HCT116 (cell line): ENCODE results near the gene BDKRB1. TPM values are rescaled to one million over a fixed set of nuclear protein-coding genes. Genes with fewer than 3 reads are reported as not detected.

ENCODE experiments used
- ATAC-seq: fragments of 200-7000 bp; cut with Tn5 transposase; 2 replicates; pipeline ENCODE4 v1.9.1; 2020; ENCODE audit warnings: mild to moderate bottlenecking, moderate library complexity
- BruUV-seq: library from RNA; stranded (reverse); fragments of 400-500 nt; replicated peaks from 2 replicates; lab custom pipeline; 2021; lab: Mats Ljungman, UMichigan
- CTCF ChIA-PET: fragments of 300-600 bp; sonication (Branson Sonifier 250); formaldehyde crosslinking; loops from one replicate; lab custom pipeline; 2021; ENCODE audit warnings: antibody characterized with exemption; lab: Charles Lee
- POLR2A ChIA-PET: fragments of 300-600, 350-600 bp; sonication (Branson Sonifier 250); formaldehyde crosslinking; loops from one replicate; lab custom pipeline; 2021; ENCODE audit warnings: antibody characterized with exemption; lab: Charles Lee
- RAD21 ChIA-PET, 2 experiments: fragments of 300-600 bp; sonication (Branson Sonifier 250); formaldehyde crosslinking; loops; one replicate each; lab custom pipeline; 2023; ENCODE audit warnings: low total read pairs in 2 of 2; ENCODE audit not compliant: uncharacterized antibody in 2 of 2, unreplicated experiment in 2 of 2, low non-redundant PET in 1 of 2; lab: Charles Lee
- DNase-seq: peaks from one replicate; pipeline ENCODE4 v3.0.0-alpha.2; 2010; ENCODE audit warnings: low read depth, low spot score
- H2AFZ ChIP-seq: fragments of 200-600 bp; shearing (Covaris generic), sonication (generic); 2 replicates; pipeline ENCODE4 v1.6.1; 2017; ENCODE audit warnings: low read depth, mixed run types, mixed read lengths, antibody characterized with exemption, low read length; ENCODE audit not compliant: poor library complexity, severe bottlenecking
- H3K27ac ChIP-seq: 2 replicates; pipeline ENCODE4 v1.5.1; 2012; ENCODE audit warnings: low read depth, low read length
- H3K27me3 ChIP-seq: fragments of 200-600 bp; sonication (generic); 2 replicates; pipeline ENCODE4 v1.6.1; 2016; ENCODE audit warnings: mixed run types, low read length, mixed read lengths; ENCODE audit not compliant: insufficient read depth
- H3K36me3 ChIP-seq, 2 experiments: fragments of 200-500 bp in 1 of 2; fragments of 200-600 bp in 1 of 2; sonication (Bioruptor generic) in 1 of 2; sonication (generic) in 1 of 2; 2 replicates each; pipeline versions ENCODE4 v1.5.1 to v1.6.1; 2014 to 2016; ENCODE audit warnings: low read length in 2 of 2, inconsistent platforms in 1 of 2, mixed read lengths in 1 of 2, mixed run types in 1 of 2; ENCODE audit not compliant: insufficient read depth in 2 of 2, control insufficient read depth in 1 of 2
- H3K4me1 ChIP-seq, 2 experiments: fragments of 200-600 bp in 1 of 2; sonication (generic) in 1 of 2; 2 replicates each; pipeline versions ENCODE4 v1.5.1 to v1.6.1; 2012 to 2017; ENCODE audit warnings: low read length in 2 of 2, inconsistent platforms in 1 of 2, mild to moderate bottlenecking in 1 of 2, mixed read lengths in 1 of 2, mixed run types in 1 of 2, moderate library complexity in 1 of 2; ENCODE audit not compliant: insufficient read depth in 2 of 2, control insufficient read depth in 1 of 2
- H3K4me2 ChIP-seq: fragments of 200-600 bp; sonication (generic); 2 replicates; pipeline ENCODE4 v1.6.1; 2017; ENCODE audit warnings: mixed run types, low read length, mixed read lengths
- H3K4me3 ChIP-seq, 2 experiments: fragments of 200-600 bp in 1 of 2; sonication (generic) in 1 of 2; replicated peaks in 1 of 2; 2 replicates each; pipeline ENCODE4 v1.5.1; 2011 to 2016; ENCODE audit warnings: low read length in 2 of 2, control low read depth in 1 of 2, low read depth in 1 of 2, mild to moderate bottlenecking in 1 of 2, mixed read lengths in 1 of 2, mixed run types in 1 of 2
- H3K79me2 ChIP-seq: fragments of 200-600 bp; sonication (generic); 2 replicates; pipeline ENCODE4 v1.6.1; 2017; ENCODE audit warnings: mild to moderate bottlenecking, mixed run types, low read length, moderate library complexity, mixed read lengths; ENCODE audit not compliant: insufficient read depth
- H3K9ac ChIP-seq: fragments of 200-600 bp; sonication (generic); 2 replicates; pipeline ENCODE4 v1.6.1; 2016; ENCODE audit warnings: low read length, mixed read lengths
- H3K9me2 ChIP-seq: fragments of 200-600 bp; sonication (generic), shearing (Covaris generic); 2 replicates; pipeline ENCODE4 v1.6.1; 2017; ENCODE audit warnings: mixed run types, mild to moderate bottlenecking, moderate library complexity; ENCODE audit not compliant: insufficient read depth
- H3K9me3 ChIP-seq, 2 experiments: fragments of 200-500 bp in 1 of 2; fragments of 200-600 bp in 1 of 2; sonication (Bioruptor generic) in 1 of 2; sonication (generic) in 1 of 2; 2 replicates each; pipeline ENCODE4 v1.6.1; 2014 to 2017; ENCODE audit warnings: low read length in 2 of 2, mixed read lengths in 2 of 2, inconsistent platforms in 1 of 2, low read depth in 1 of 2, mild to moderate bottlenecking in 1 of 2, mixed run types in 1 of 2, moderate library complexity in 1 of 2; ENCODE audit not compliant: control insufficient read depth in 1 of 2, insufficient read depth in 1 of 2
- H4K20me1 ChIP-seq: fragments of 200-600 bp; sonication (generic), shearing (Covaris generic); 2 replicates; pipeline ENCODE4 v1.6.1; 2017; ENCODE audit warnings: mixed run types, mild to moderate bottlenecking, moderate library complexity; ENCODE audit not compliant: insufficient read depth
- CBX3 ChIP-seq: IDR thresholded peaks from 2 replicates; pipeline ENCODE4 v1.6.1; 2012; ENCODE audit warnings: low read depth
- CEBPB ChIP-seq: IDR thresholded peaks from 2 replicates; pipeline ENCODE4 v1.6.1; 2012; ENCODE audit warnings: low read depth
- EZH2 ChIP-seq: fragments of 200-600 bp; sonication (generic); IDR thresholded peaks from 2 replicates; pipeline ENCODE4 v1.6.1; 2017; ENCODE audit warnings: antibody characterized with exemption, mixed run types
- EZH2phosphoT487 ChIP-seq: fragments of 200-600 bp; IDR thresholded peaks from 2 replicates; pipeline ENCODE4 v1.6.1; 2018; ENCODE audit warnings: antibody characterized with exemption, borderline replicate concordance
- POLR2A ChIP-seq: IDR thresholded peaks from 2 replicates; pipeline ENCODE4 v1.7.0; 2011; ENCODE audit warnings: borderline replicate concordance; ENCODE audit not compliant: insufficient read depth, insufficient read length; ENCODE audit errors: extremely low read depth
- POLR2AphosphoS5 ChIP-seq: IDR thresholded peaks from 2 replicates; pipeline ENCODE4 v1.6.1; 2011; ENCODE audit warnings: mild to moderate bottlenecking, low read depth, low read length, moderate library complexity
- REST ChIP-seq: IDR thresholded peaks from 2 replicates; pipeline ENCODE4 v1.6.1; 2012; ENCODE audit warnings: low read depth
- SRF ChIP-seq: IDR thresholded peaks from 2 replicates; pipeline ENCODE4 v1.6.1; 2012; ENCODE audit warnings: low read depth
- TCF7L2 ChIP-seq: IDR thresholded peaks from 2 replicates; pipeline ENCODE4 v1.7.0; 2011; ENCODE audit warnings: borderline replicate concordance, inconsistent platforms; ENCODE audit not compliant: insufficient read depth, insufficient read length; ENCODE audit errors: extremely low read depth
- intact Hi-C: fragments of 100-400 bp; cut with micrococcal nuclease; formaldehyde crosslinking; loops from 2 replicates; pipeline ENCODE4 v1.10.0; 2022
- total RNA-seq: library from RNA; stranded (reverse); gene quantifications from one replicate; pipeline ENCODE4 v1.2.1, GENCODE V29; 2021; ENCODE audit not compliant: unreplicated experiment

Gene BDKRB1
- total RNA-seq, 1 experiment from 2014 or later: not detected

DNA sequence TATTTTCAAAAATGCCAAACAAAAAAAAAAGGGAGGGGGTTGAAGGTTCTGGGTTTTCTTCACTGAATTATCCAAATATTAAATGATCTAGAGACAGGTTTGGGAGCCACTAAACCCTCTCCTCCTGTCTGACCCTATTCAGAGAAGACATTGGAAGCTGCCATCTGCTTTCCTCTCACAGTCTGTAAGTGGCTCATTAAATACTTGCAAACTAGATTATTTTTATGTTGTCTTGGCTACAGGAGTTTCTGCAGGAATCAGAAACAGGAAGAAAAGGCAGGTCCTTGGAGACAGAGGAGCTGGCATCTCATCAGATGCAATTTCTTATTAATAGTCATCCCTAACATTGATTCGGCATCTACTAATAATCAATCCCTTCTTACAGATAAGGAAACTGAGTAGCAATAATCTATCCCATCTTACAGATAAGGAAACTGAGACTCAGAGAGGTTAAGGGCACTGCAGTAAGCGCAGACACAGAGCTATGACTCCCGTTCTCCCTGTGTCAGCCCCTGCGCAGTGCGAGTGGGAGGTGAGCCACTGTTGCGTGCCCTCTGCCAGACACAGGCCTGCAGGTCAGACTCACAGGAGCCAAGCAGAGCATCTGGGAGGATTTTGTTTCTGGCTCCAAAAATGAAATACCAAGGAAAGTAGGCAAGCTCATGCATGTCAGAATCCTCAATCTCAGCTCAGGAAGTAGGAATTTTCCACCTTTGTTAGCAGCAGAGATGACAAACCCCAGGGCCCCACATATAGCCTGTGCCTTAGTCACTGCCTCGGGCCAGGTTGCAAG is 40.4 kb upstream of the BDKRB1 start:
- H3K4me2 ChIP-seq: no peak overlapping the region
- H3K9me3 ChIP-seq: no peaks in the 10 kb centered on the region
- TF ChIP-seq EZH2phosphoT487 (no peak), EZH2 (no peak), CBX3 (no peak), REST (no peak), POLR2A (no peak), CEBPB (no peak), TCF7L2 (no peak), POLR2AphosphoS5 (no peak), SRF (no peak)
- no peak overlapping the region for H3K9ac ChIP-seq
- H3K27ac ChIP-seq: no peak overlapping the region
- H3K4me3 ChIP-seq: no peak overlapping the region
- no peaks in the 10 kb centered on the region; a peak in 1 of 4 replicates for H3K4me1 ChIP-seq
- ATAC-seq (no peak), DNase-seq (no peak)
- ChIA-PET POLR2A (no interaction called here), CTCF (no interaction called here), RAD21 (no interaction called here)
- no peaks in the 10 kb centered on the region for H3K79me2 ChIP-seq
- 0 out of 2 replicates have a peak, but pooled peaks cover 6% of the 10 kb centered on the region for H3K27me3 ChIP-seq
- no peaks in the 10 kb centered on the region for H3K36me3 ChIP-seq
- H4K20me1 ChIP-seq: no peaks in the 10 kb centered on the region
- no peaks in the 10 kb centered on the region for H3K9me2 ChIP-seq
- no peak overlapping the region for H2AFZ ChIP-seq
- no TSS peak for BruUV-seq
- intact Hi-C loops: no loop called here
